HL-60 (cell line): ENCODE results near the gene PDHX.

Source experiments
- DNase-seq, 2 experiments: peaks; one replicate each; pipeline ENCODE4 v3.0.0-alpha.2; 2010 to 2020; ENCODE audit warnings: low read depth in 1 of 2, low spot score in 1 of 2
- H3K27ac ChIP-seq: fragments of 250-450 bp; sonication (Bioruptor Pico); replicated peaks from 2 replicates; pipeline ENCODE4 v1.5.1; 2020; ENCODE audit warnings: mild to moderate bottlenecking, moderate library complexity
- H3K27me3 ChIP-seq: fragments of 250-450 bp; sonication (Bioruptor Pico); 2 replicates; pipeline ENCODE4 v1.5.1; 2021; ENCODE audit warnings: mild to moderate bottlenecking, moderate library complexity; ENCODE audit not compliant: insufficient read depth, poor library complexity, severe bottlenecking
- H3K4me3 ChIP-seq: replicated peaks from 2 replicates; pipeline ENCODE4 v1.5.1; 2011; ENCODE audit warnings: mild to moderate bottlenecking, control low read depth, low read length; ENCODE audit not compliant: insufficient read depth
- GABPA ChIP-seq: IDR thresholded peaks from 2 replicates; pipeline ENCODE4 v1.6.1; 2012; ENCODE audit warnings: low read depth
- POLR2AphosphoS5 ChIP-seq: IDR thresholded peaks from 2 replicates; pipeline ENCODE4 v1.6.1; 2012; ENCODE audit warnings: low read depth
- SPI1 ChIP-seq: IDR thresholded peaks from 2 replicates; pipeline ENCODE4 v1.6.1; 2012; ENCODE audit warnings: low read depth, mild to moderate bottlenecking, borderline replicate concordance
- TF ChIP-seq, protein P1 (sequence below): IDR thresholded peaks from one replicate; pipeline ENCODE4 v1.5.1; 2011; ENCODE audit warnings: low read length, control low read depth, inconsistent platforms; ENCODE audit not compliant: insufficient read depth
- TF ChIP-seq, protein P2 (sequence below): IDR thresholded peaks from 2 replicates; pipeline ENCODE4 v1.6.1; 2012; ENCODE audit warnings: low read depth; ENCODE audit not compliant: insufficient replicate concordance

Gene PDHX

DNA sequence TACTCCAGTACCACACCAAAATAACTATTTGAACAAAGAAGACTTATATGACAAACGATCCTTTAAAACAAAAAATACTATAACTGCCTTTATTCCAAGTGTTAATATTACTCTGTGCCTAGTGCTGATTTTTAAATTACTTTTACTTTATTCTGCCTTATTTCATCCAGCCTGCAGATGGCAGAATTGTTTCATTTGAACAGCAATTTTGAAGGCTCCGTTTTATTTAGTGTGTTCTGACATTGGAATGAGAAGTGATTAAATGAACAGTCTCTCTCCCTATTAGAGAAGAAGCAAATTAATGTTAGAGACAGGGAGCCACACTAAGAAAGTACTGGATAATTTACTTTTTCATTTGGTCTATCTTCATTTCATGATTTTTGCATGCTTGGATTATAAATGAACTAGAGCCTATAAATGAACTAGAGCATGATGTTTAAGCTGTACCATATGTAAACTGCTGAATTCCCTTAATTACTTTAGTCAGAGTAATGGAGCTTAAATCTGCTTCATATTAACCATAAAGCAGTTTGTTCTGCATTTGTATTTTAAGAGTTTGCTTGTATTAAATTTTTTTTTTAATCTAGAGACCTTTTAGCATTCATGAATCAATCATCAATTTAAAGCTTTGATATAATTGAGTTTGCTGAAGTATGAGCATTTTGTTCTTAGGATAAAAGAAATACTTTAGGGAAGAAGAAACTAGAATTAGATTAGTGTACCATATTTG, 9.8 kb downstream of the PDHX start:
- H3K4me3 ChIP-seq: no peak overlapping the region
- no peak overlapping the region for H3K27ac ChIP-seq
- no peaks in the 10 kb centered on the region for H3K27me3 ChIP-seq
- peak in 1 of 2 experiments; percentile 25 for DNase-seq
- TF ChIP-seq POLR2AphosphoS5: no peak
- TF ChIP-seq, protein P1, sequence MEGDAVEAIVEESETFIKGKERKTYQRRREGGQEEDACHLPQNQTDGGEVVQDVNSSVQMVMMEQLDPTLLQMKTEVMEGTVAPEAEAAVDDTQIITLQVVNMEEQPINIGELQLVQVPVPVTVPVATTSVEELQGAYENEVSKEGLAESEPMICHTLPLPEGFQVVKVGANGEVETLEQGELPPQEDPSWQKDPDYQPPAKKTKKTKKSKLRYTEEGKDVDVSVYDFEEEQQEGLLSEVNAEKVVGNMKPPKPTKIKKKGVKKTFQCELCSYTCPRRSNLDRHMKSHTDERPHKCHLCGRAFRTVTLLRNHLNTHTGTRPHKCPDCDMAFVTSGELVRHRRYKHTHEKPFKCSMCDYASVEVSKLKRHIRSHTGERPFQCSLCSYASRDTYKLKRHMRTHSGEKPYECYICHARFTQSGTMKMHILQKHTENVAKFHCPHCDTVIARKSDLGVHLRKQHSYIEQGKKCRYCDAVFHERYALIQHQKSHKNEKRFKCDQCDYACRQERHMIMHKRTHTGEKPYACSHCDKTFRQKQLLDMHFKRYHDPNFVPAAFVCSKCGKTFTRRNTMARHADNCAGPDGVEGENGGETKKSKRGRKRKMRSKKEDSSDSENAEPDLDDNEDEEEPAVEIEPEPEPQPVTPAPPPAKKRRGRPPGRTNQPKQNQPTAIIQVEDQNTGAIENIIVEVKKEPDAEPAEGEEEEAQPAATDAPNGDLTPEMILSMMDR: peak; percentile 37
- TF ChIP-seq, protein P2, sequence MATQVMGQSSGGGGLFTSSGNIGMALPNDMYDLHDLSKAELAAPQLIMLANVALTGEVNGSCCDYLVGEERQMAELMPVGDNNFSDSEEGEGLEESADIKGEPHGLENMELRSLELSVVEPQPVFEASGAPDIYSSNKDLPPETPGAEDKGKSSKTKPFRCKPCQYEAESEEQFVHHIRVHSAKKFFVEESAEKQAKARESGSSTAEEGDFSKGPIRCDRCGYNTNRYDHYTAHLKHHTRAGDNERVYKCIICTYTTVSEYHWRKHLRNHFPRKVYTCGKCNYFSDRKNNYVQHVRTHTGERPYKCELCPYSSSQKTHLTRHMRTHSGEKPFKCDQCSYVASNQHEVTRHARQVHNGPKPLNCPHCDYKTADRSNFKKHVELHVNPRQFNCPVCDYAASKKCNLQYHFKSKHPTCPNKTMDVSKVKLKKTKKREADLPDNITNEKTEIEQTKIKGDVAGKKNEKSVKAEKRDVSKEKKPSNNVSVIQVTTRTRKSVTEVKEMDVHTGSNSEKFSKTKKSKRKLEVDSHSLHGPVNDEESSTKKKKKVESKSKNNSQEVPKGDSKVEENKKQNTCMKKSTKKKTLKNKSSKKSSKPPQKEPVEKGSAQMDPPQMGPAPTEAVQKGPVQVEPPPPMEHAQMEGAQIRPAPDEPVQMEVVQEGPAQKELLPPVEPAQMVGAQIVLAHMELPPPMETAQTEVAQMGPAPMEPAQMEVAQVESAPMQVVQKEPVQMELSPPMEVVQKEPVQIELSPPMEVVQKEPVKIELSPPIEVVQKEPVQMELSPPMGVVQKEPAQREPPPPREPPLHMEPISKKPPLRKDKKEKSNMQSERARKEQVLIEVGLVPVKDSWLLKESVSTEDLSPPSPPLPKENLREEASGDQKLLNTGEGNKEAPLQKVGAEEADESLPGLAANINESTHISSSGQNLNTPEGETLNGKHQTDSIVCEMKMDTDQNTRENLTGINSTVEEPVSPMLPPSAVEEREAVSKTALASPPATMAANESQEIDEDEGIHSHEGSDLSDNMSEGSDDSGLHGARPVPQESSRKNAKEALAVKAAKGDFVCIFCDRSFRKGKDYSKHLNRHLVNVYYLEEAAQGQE: no peak

DNA sequence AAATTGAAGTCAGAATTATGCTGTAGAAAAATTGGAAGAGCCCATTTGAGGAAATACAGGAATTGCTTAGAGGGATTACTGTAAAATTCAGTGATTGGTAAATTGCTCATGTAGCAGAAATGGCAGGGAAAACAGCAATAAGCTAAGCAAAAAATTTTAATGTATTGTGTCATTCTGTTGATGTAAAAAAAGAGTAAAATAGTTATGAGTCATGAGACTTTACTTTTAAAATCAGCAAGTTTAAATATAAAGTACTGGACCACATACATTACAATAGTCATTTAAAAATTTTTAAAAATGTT, 10.4 kb downstream of the PDHX start:
- Histone ChIP-seq H3K27me3 (no peaks in the 10 kb centered on the region), H3K27ac (no peak overlapping the region), H3K4me3 (no peak overlapping the region)
- DNase-seq: no peak
- TF ChIP-seq, protein P2: no peak
- TF ChIP-seq GABPA: no peak
- TF ChIP-seq SPI1: no peak

DNA sequence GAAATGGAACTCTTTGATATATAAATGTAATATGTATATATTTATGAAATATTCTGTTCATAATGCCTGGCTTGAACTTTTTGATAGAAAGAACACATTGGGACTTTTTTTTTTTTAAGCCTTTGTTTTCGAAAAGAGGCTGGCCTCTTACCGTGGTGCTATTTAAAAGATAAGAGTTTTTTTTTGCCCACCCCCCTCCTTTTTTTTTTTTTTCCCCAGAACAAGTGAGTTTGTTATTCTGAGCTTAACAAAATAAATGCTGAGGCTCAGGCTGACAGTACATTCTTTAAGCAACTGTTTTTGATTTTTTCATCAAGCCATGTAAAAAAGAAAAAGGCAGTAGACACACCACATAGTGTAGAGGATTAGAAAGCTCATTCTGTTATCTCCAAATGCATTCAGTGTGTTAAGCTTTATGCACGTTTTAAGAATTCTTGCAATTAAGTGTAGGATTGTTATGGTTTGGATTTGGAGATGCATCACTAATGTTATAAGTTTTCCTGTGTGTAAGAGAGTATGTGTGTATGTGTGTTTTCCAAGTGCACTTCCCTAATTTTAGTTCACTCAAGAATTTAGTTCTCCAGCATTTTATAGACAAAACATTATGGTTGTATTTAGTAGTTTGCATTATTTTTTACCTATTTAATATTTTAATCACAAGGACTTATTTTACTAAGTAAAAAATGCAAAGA, 12.0 kb downstream of the PDHX start:
- Histone ChIP-seq H3K27me3 (no peaks in the 10 kb centered on the region), H3K4me3 (no peak overlapping the region), H3K27ac (no peak overlapping the region)
- no peak for DNase-seq
- TF ChIP-seq SPI1: peak; percentile 73
- TF ChIP-seq, protein P1: no peak

DNA sequence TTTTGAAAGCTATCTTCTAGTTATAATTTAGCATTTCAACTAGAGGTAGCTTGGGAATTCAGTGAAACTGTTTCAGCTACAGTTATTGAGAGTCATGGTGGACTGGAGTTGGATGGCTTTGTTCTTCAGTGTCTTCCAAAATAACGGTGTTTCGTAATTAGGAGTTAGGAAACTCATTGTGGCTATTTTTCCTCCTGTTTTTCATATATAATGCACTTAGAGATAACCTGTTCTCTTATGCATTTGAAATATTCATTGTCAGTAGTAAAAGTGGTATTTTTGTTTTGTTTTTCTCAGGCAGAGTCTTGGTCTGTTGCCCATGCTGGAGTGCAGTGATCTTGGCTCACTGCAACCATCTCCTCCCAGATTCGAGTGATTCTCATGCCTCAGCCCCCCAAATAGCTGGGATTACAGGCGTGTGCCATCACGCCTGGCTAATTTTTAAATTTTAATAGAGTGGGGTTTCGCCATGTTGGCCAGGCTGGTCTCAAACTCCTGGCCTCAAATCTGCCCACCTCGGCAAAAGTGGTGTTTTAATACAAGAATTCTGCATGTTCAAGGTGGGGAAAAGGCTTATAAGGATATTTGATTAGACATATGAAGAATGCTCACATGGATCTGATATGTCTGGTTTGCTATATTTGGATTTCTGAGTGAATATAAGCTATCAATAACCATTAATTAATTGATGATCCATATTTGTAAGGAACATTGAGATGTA, 12.7 kb downstream of the PDHX start:
- TF ChIP-seq, protein P2: no peak
- no peak for TF ChIP-seq GABPA
- TF ChIP-seq SPI1: no peak
- TF ChIP-seq POLR2AphosphoS5: no peak
- TF ChIP-seq, protein P1: no peak
- Histone ChIP-seq H3K4me3 (no peak overlapping the region), H3K27ac (no peak overlapping the region), H3K27me3 (no peaks in the 10 kb centered on the region)
- no peak for DNase-seq
